A673 (cell line): ENCODE measurements around the gene TUT1. TPM values are rescaled to one million over a fixed set of nuclear protein-coding genes. Genes with fewer than 3 reads are reported as not detected.

Experiments
- BruUV-seq: library from RNA; stranded (reverse); fragments of 400-500 nt; replicated peaks from 2 replicates; lab custom pipeline; 2021; lab: Mats Ljungman, UMichigan
- CTCF ChIA-PET: fragments of 300-600 bp; sonication (Branson Sonifier 250); formaldehyde crosslinking; loops from one replicate; lab custom pipeline; 2022; ENCODE audit warnings: antibody characterized with exemption; lab: Charles Lee
- POLR2A ChIA-PET: fragments of 300-600 bp; sonication (Branson Sonifier 250); formaldehyde crosslinking; loops from one replicate; lab custom pipeline; 2022; ENCODE audit warnings: antibody characterized with exemption; ENCODE audit not compliant: low non-redundant PET; lab: Charles Lee
- DNase-seq: peaks from one replicate; pipeline ENCODE4 v3.0.0-alpha.2; 2015; ENCODE audit warnings: low spot score
- H3K27ac ChIP-seq: fragments of 200-600 bp; sonication (generic); 2 replicates; pipeline ENCODE4 v1.5.1; 2016; ENCODE audit warnings: mixed run types, low read depth, mild to moderate bottlenecking, mixed read lengths, antibody characterized with exemption, low read length; ENCODE audit not compliant: poor library complexity, severe bottlenecking
- H3K27me3 ChIP-seq: fragments of 200-600 bp; sonication (generic); replicated peaks from 2 replicates; pipeline ENCODE4 v1.6.1; 2017; ENCODE audit warnings: mixed run types, low read depth, mild to moderate bottlenecking, mixed read lengths, antibody characterized with exemption, low read length; ENCODE audit not compliant: insufficient read depth, poor library complexity
- H3K36me3 ChIP-seq: fragments of 200-600 bp; sonication (generic); 2 replicates; pipeline ENCODE4 v1.6.1; 2016; ENCODE audit warnings: mixed run types, mild to moderate bottlenecking, mixed read lengths, antibody characterized with exemption, low read length; ENCODE audit not compliant: insufficient read depth, poor library complexity, severe bottlenecking
- H3K4me1 ChIP-seq: fragments of 200-600 bp; sonication (generic); 2 replicates; pipeline ENCODE4 v1.6.1; 2017; ENCODE audit warnings: mixed run types, mild to moderate bottlenecking, mixed read lengths, antibody characterized with exemption, low read length; ENCODE audit not compliant: insufficient read depth, poor library complexity, severe bottlenecking
- H3K4me3 ChIP-seq: fragments of 200-600 bp; sonication (generic); 2 replicates; pipeline ENCODE4 v1.5.1; 2016; ENCODE audit warnings: low read depth, mixed run types, mild to moderate bottlenecking, mixed read lengths, low read length; ENCODE audit not compliant: poor library complexity, severe bottlenecking
- H3K9me3 ChIP-seq: fragments of 200-600 bp; sonication (generic); 2 replicates; pipeline ENCODE4 v1.6.1; 2016; ENCODE audit warnings: mixed run types, low read depth, mild to moderate bottlenecking, mixed read lengths, antibody characterized with exemption, low read length; ENCODE audit not compliant: poor library complexity, severe bottlenecking
- CTCF ChIP-seq: fragments of 300-800, 200-600 bp; sonication (generic); conservative IDR thresholded peaks from 2 replicates; pipeline ENCODE4 v1.5.1; 2017; ENCODE audit warnings: low read depth, mild to moderate bottlenecking, antibody characterized with exemption, low read length, moderate library complexity, mixed read lengths
- EZH2 ChIP-seq: fragments of 200-600 bp; sonication (generic); IDR thresholded peaks from 2 replicates; pipeline ENCODE4 v1.6.1; 2017; ENCODE audit warnings: borderline replicate concordance, low read depth, mild to moderate bottlenecking, mixed read lengths, antibody characterized with exemption, low read length; ENCODE audit not compliant: poor library complexity, severe bottlenecking
- intact Hi-C: fragments of 100-400 bp; cut with micrococcal nuclease; formaldehyde crosslinking; loops from one replicate; pipeline ENCODE4 v1.10.0; 2022; ENCODE audit not compliant: unreplicated experiment
- total RNA-seq: library from RNA; stranded (reverse); gene quantifications from 2 replicates; pipeline ENCODE4 v1.2.3, GENCODE V29; 2021

Gene TUT1
- total RNA-seq, 1 experiment from 2014 or later, result 27.6 TPM

- intact Hi-C loops, result no loop called here
- TSS peak; percentile 71 for BruUV-seq
- ChIA-PET CTCF (interaction anchor here (0.5 to 1.4 kb wide), 9 partner anchors 15 to 837 kb away, joined by 3 to 11 read pairs (median 4); partner anchors contain the start of gene TUT1), POLR2A (interaction anchor here (0.5 to 1.8 kb wide), 11 partner anchors 17 to 1196 kb away, joined by 3 to 16 read pairs (median 4); partner anchors contain the start of genes AHNAK, C11orf98, CSKMT and MTA2)
- TF ChIP-seq EZH2, result no peak
- TF ChIP-seq CTCF, result no peak
- no peaks in the 10 kb centered on the region for H3K9me3 ChIP-seq
- peak; percentile 51 for DNase-seq
- H3K36me3 ChIP-seq, result peaks cover 61% of the 10 kb centered on the region
- peak overlapping the region; percentile 88 for H3K27ac ChIP-seq
- peaks cover 28% of the 10 kb centered on the region for H3K4me1 ChIP-seq
- no peaks in the 10 kb centered on the region for H3K27me3 ChIP-seq
- peak overlapping the region; percentile 65 for H3K4me3 ChIP-seq
Observed at GRCh38 chr11:62574363-62575071, 16.8 kb downstream of the TUT1 start.

- peak within 1 kb of the TSS; percentile 88 for H3K27ac ChIP-seq
- H3K4me1 ChIP-seq, result peaks cover 31% of the 10 kb centered on the region
- BruUV-seq, result no TSS peak
- no peaks in the 10 kb centered on the region for H3K27me3 ChIP-seq
- TF ChIP-seq CTCF (no peak), EZH2 (no peak)
- DNase-seq, result peak; percentile 100
- POLR2A ChIA-PET, result interaction anchor here (0.5 to 1.8 kb wide), 13 partner anchors 18 to 1195 kb away, joined by 3 to 16 read pairs (median 4); partner anchors contain the start of genes AHNAK, C11orf98, CSKMT and MTA2
- intact Hi-C loops, result no loop called here
- peaks cover 61% of the 10 kb centered on the region for H3K36me3 ChIP-seq
- H3K9me3 ChIP-seq, result no peaks in the 10 kb centered on the region
- CTCF ChIA-PET, result interaction anchor here (0.5 to 1.4 kb wide), 10 partner anchors 14 to 836 kb away, joined by 3 to 11 read pairs (median 4); partner anchors contain the start of gene TUT1
- peak within 1 kb of the TSS; percentile 65 for H3K4me3 ChIP-seq
Observed at GRCh38 chr11:62573592-62574362, 17.5 kb downstream of the TUT1 start, which contains the start of gene EEF1G. Gene EEF1G (minus strand): TSS chr11:62573891. CDS start chr11:62573842, 49 bp downstream.

- Histone ChIP-seq H3K4me1 (peaks cover 31% of the 10 kb centered on the region), H3K4me3 (peak overlapping the region; percentile 65), H3K9me3 (no peaks in the 10 kb centered on the region), H3K36me3 (peaks cover 61% of the 10 kb centered on the region), H3K27me3 (no peaks in the 10 kb centered on the region), H3K27ac (peak overlapping the region; percentile 83)
- intact Hi-C loops, result no loop called here
- TSS peak; percentile 87 for BruUV-seq
- POLR2A ChIA-PET, result interaction anchor here (0.7 to 1.8 kb wide), 5 partner anchors 18 to 1132 kb away, joined by 3 to 16 read pairs (median 4); partner anchors contain the start of genes C11orf98, CSKMT and TUT1
- peak; percentile 37 for DNase-seq
- CTCF ChIA-PET, result interaction anchor here (0.6 to 1.4 kb wide), 8 partner anchors 13 to 214 kb away, joined by 3 to 9 read pairs (median 4); partner anchors contain the start of gene TUT1
- TF ChIP-seq EZH2 (no peak), CTCF (no peak)
Observed at GRCh38 chr11:62573006-62573591, 18.2 kb downstream of the TUT1 start.
